ENCODE data around the gene TCF12.

DNA sequence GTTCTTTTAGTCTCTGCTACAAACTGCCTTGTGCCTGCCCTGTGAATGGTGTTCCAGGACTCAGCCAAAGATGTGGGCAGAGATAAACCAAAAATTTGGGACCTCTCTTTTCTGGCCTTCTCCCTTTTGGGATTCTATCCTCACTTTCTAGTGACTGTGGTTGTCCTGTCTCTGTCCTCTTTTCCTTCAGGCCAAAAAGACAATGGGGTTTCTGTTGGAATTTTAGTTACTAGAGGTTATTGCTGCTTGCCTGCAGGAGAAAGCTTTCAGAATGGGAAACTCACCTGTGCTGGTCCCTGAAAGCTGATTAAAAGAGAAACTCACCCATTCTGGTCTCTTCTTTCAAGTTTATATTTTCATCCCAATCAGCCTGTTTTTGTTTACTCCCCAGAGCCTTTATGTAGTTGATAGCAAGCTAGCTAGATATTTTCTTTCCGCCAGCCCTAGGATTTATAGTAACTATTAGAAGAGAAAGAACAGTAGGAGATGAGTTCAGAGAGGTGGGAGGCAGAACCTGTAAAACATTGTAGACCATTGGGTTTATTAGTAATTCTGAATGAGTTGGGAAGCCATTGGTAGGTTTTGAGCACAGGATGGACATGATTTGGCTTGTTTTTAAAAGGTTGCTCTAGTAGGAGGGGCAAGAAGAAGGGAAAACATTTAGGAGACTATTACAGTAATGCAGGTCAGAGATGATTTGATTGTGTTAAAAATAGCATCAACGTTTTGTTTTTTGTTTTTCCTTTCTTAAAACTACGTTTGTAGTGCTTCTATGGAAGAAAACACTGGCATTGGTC, 138.9 kb downstream of the TCF12 start:
- TF ChIP-seq, protein P1, sequence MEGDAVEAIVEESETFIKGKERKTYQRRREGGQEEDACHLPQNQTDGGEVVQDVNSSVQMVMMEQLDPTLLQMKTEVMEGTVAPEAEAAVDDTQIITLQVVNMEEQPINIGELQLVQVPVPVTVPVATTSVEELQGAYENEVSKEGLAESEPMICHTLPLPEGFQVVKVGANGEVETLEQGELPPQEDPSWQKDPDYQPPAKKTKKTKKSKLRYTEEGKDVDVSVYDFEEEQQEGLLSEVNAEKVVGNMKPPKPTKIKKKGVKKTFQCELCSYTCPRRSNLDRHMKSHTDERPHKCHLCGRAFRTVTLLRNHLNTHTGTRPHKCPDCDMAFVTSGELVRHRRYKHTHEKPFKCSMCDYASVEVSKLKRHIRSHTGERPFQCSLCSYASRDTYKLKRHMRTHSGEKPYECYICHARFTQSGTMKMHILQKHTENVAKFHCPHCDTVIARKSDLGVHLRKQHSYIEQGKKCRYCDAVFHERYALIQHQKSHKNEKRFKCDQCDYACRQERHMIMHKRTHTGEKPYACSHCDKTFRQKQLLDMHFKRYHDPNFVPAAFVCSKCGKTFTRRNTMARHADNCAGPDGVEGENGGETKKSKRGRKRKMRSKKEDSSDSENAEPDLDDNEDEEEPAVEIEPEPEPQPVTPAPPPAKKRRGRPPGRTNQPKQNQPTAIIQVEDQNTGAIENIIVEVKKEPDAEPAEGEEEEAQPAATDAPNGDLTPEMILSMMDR (IDR thresholded peaks at IDR 0.05), result no peak
- TF ChIP-seq POLR2A (IDR thresholded peaks at IDR 0.05), result no peak
